Epithelial cell of proximal tubule (primary cell): Measurements from ENCODE around the gene OSBPL8. TPM values are rescaled to one million over a fixed set of nuclear protein-coding genes. Genes with fewer than 3 reads are reported as not detected.

ENCODE experiments used
- DNase-seq: peaks from one replicate; pipeline ENCODE4 v3.0.0-alpha.2; 2011; ENCODE audit warnings: low read depth
- H3K4me3 ChIP-seq: 2 replicates; pipeline ENCODE4 v1.5.1; 2011; ENCODE audit warnings: low read depth, mild to moderate bottlenecking, low read length
- total RNA-seq: library from RNA; depleted of rRNA; stranded (reverse); fragments of >200 nt; gene quantifications from 2 replicates; pipeline ENCODE4 v1.2.3, GENCODE V29; 2015
- TF ChIP-seq, protein P1 (sequence below): conservative IDR thresholded peaks from 2 replicates; pipeline ENCODE4 v1.5.1; 2012; ENCODE audit warnings: low read depth, mild to moderate bottlenecking, low read length

Gene OSBPL8
- total RNA-seq, 1 donor from 2014 or later, result 46.5 TPM

DNA sequence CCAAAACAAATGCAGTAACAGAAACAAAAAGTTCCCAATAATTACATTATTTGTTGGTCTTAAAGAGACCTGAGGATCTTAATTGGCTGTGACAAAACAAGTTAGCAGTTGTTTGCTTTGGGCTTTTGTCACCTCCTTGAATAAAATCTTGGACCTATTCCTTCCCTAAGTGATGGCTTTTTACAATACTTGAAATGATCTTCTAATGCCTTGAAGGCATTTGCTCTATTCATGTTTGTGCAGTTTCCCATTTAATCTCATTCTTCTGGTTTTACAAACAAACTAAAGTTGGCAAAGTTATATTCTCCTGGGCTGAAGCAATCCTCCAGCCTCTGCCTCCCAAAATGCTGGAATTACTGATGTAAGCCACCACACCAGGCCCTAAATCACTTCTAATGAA is 98.8 kb downstream of the OSBPL8 start:
- H3K4me3 ChIP-seq, result no peak overlapping the region
- TF ChIP-seq, protein P1, sequence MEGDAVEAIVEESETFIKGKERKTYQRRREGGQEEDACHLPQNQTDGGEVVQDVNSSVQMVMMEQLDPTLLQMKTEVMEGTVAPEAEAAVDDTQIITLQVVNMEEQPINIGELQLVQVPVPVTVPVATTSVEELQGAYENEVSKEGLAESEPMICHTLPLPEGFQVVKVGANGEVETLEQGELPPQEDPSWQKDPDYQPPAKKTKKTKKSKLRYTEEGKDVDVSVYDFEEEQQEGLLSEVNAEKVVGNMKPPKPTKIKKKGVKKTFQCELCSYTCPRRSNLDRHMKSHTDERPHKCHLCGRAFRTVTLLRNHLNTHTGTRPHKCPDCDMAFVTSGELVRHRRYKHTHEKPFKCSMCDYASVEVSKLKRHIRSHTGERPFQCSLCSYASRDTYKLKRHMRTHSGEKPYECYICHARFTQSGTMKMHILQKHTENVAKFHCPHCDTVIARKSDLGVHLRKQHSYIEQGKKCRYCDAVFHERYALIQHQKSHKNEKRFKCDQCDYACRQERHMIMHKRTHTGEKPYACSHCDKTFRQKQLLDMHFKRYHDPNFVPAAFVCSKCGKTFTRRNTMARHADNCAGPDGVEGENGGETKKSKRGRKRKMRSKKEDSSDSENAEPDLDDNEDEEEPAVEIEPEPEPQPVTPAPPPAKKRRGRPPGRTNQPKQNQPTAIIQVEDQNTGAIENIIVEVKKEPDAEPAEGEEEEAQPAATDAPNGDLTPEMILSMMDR, result no peak

GRCh38 chr12:76457818-76458217 is 101.8 kb downstream of the OSBPL8 start:
- no peak overlapping the region for H3K4me3 ChIP-seq
- TF ChIP-seq, protein P1, result no peak

More for the DNA sequence above, 98.8 kb downstream of the OSBPL8 start:
- DNase-seq, result no peak

GRCh38 chr12:76457010-76457409 is 102.6 kb downstream of the OSBPL8 start:
- DNase-seq, result no peak
- H3K4me3 ChIP-seq, result no peak overlapping the region
- TF ChIP-seq, protein P1, result no peak

More at GRCh38 chr12:76457818-76458217, 101.8 kb downstream of the OSBPL8 start:
- DNase-seq, result no peak

GRCh38 chr12:76455582-76456345 is 103.8 kb downstream of the OSBPL8 start:
- DNase-seq, result peak; percentile 81
- TF ChIP-seq, protein P1, result peak; percentile 78
- H3K4me3 ChIP-seq, result no peak overlapping the region

- TF ChIP-seq, protein P1, result no peak
- DNase-seq, result no peak
Measured at GRCh38 chr12:76451528-76451927, 108.0 kb downstream of the OSBPL8 start.

DNA sequence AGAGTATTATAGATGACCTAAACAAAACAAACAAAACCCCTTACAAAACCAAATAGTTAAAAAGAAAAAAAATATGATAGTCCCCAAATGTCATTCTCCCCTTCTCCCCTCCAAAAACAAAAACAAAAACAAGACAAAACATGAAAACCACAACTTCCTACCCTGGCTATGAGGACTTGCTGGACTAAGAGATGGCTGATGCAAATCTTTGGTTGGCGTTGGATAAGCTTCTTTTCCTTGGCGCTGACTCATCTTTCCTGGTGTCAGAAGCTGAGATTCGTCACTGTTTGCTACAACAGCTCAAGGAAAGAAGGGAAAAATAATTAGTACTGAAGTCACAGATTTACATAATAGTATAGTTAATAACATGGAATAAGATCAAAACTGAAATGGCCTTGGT is 108.9 kb downstream of the OSBPL8 start:
- TF ChIP-seq, protein P1, result no peak
- H3K4me3 ChIP-seq, result no peak overlapping the region
- DNase-seq, result peak; percentile 20

More at GRCh38 chr12:76451528-76451927, 108.0 kb downstream of the OSBPL8 start:
- no peak overlapping the region for H3K4me3 ChIP-seq

DNA sequence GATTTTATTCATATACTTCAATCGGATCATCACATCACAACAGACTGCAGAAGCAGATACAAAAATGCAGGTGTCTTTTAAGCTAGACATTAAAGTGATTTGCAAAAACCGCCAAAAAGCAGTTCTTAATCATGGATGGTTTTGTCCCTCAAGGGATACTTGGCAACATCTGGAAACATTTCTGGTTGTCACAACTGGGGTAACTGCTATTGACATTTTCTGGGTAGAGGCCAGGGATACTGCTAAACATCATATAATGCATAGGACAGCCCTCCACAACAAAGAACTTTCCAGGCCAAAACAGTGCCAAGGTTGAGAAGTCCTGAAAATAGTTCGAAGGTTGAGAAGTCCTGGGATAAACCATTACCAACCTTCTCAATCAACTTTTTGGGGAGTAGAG is 109.6 kb downstream of the OSBPL8 start:
- no peak overlapping the region for H3K4me3 ChIP-seq
- no peak for DNase-seq
- TF ChIP-seq, protein P1, result no peak
